Right forelimb (tissue), 1 donor: ENCODE measurements around the gene UBE2U.

Experiments
- DNase-seq: peaks from one replicate; pipeline ENCODE4 v3.0.0-alpha.2; 2018

UBE2U gene

GRCh38 chr1:64295561-64295960, 92.1 kb downstream of the UBE2U start:
- DNase-seq: no peak

- no peak for DNase-seq
These were observed 93.0 kb downstream of the UBE2U start for GRCh38 chr1:64296459-64296858.

- DNase-seq: no peak
These were observed 98.8 kb downstream of the UBE2U start for GRCh38 chr1:64302194-64302593.

- no peak for DNase-seq
These were observed 99.5 kb downstream of the UBE2U start for GRCh38 chr1:64302971-64303370.

GRCh38 chr1:64304823-64305222, 101.4 kb downstream of the UBE2U start:
- DNase-seq: no peak

GRCh38 chr1:64308866-64309265, 105.4 kb downstream of the UBE2U start:
- no peak for DNase-seq

- DNase-seq: no peak
These were observed 106.0 kb downstream of the UBE2U start for GRCh38 chr1:64309431-64309831.

GRCh38 chr1:64310760-64311159, 107.3 kb downstream of the UBE2U start:
- no peak for DNase-seq

- no peak for DNase-seq
These were observed 109.0 kb downstream of the UBE2U start for GRCh38 chr1:64312431-64312830.

GRCh38 chr1:64315402-64315801, 112.0 kb downstream of the UBE2U start:
- DNase-seq: no peak
